ENCODE results near the gene C12orf60.
"Not testable (repeated sequence)": the region's sequence is repeated elsewhere in the genome, so short reads cannot be mapped to it uniquely, and the experiment has no call there.

- not testable (repeated sequence) for TF ChIP-seq CTCF, POLR2AphosphoS5, POLR2A (IDR thresholded peaks at IDR 0.05)
Observed at GRCh38 chr12:14759711-14760280, 43.7 kb upstream of the C12orf60 start.

Measured in suprapubic skin (tissue), 4 donors.